ENCODE measurements around the gene ADAMTS9. TPM values are rescaled to one million over a fixed set of nuclear protein-coding genes. Genes with fewer than 3 reads are reported as not detected.
A peak's percentile ranks its signal among the peaks of the same experiment; 100 is the strongest.

Gene ADAMTS9
- total and polyA plus RNA-seq, 4 donors: 1.2 to 13.8 (median 7.4) TPM

DNA sequence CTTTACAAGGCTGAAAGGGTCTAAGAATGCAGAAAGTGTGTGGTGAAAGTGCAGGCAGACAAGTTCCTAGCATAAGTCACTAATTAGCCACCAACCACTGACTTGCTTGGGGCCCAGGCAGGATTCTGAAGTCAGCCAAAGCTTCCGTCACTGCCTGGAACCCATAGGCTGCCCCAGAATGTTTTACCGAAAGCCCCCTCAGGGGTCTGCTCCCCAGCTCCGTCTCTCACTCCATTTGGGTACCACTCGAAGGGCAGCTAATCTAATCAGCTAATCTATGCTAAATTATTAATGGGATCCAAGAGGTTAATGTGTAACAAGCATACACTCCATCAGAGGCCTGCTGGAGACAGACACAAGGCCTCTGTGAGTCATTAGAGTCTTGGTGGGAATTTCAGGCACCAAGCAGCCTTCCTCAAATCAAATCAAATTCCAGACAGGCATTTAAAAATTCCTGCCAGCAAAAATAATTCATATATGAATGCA, 13.2 kb downstream of the ADAMTS9 start:
- Histone ChIP-seq H3K27ac (ENCODE audit: low read depth in 1 of 2, low read length in 2 of 2) (no peak overlapping the region), H3K4me1 (ENCODE audit: control insufficient read depth in 4 of 4, insufficient read depth in 4 of 4, low read length in 3 of 4) (no peaks in the 10 kb centered on the region), H3K4me3 (ENCODE audit: low read depth in 1 of 3, low read length in 3 of 3) (no peak overlapping the region), H3K9me3 (ENCODE audit: control insufficient read depth in 4 of 4, low read length in 3 of 4) (no peaks in the 10 kb centered on the region), H3K9ac (ENCODE audit: low read depth in 1 of 2, low read length in 2 of 2) (no peak overlapping the region), H3K27me3 (ENCODE audit: control insufficient read depth in 4 of 4, insufficient read depth in 4 of 4, low read length in 3 of 4) (no peaks in the 10 kb centered on the region), H3K36me3 (ENCODE audit: control insufficient read depth in 4 of 4, insufficient read depth in 3 of 4, low read depth in 1 of 4, low read length in 3 of 4) (no peaks in the 10 kb centered on the region)
- TF ChIP-seq RAD21 (IDR thresholded peaks at IDR 0.05) (no peak), FOXA2 (IDR thresholded peaks at IDR 0.05) (no peak), NR2F2 (IDR thresholded peaks at IDR 0.05) (no peak), SP1 (IDR thresholded peaks at IDR 0.05) (no peak), FOXA1 (IDR thresholded peaks at IDR 0.05) (no peak), EGR1 (IDR thresholded peaks at IDR 0.05; ENCODE audit: low read depth in 2 of 2) (no peak), RXRA (IDR thresholded peaks at IDR 0.05) (no peak), HNF4A (conservative IDR thresholded peaks at IDR 0.05) (no peak), ZBTB33 (IDR thresholded peaks at IDR 0.05) (no peak), ATF3 (IDR thresholded peaks at IDR 0.05) (no peak)
- TF ChIP-seq, protein P1, sequence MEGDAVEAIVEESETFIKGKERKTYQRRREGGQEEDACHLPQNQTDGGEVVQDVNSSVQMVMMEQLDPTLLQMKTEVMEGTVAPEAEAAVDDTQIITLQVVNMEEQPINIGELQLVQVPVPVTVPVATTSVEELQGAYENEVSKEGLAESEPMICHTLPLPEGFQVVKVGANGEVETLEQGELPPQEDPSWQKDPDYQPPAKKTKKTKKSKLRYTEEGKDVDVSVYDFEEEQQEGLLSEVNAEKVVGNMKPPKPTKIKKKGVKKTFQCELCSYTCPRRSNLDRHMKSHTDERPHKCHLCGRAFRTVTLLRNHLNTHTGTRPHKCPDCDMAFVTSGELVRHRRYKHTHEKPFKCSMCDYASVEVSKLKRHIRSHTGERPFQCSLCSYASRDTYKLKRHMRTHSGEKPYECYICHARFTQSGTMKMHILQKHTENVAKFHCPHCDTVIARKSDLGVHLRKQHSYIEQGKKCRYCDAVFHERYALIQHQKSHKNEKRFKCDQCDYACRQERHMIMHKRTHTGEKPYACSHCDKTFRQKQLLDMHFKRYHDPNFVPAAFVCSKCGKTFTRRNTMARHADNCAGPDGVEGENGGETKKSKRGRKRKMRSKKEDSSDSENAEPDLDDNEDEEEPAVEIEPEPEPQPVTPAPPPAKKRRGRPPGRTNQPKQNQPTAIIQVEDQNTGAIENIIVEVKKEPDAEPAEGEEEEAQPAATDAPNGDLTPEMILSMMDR (IDR thresholded peaks at IDR 0.05; ENCODE audit: low read depth, low read length, missing input control): no peak
- TF ChIP-seq, protein P2, sequence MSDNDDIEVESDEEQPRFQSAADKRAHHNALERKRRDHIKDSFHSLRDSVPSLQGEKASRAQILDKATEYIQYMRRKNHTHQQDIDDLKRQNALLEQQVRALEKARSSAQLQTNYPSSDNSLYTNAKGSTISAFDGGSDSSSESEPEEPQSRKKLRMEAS (IDR thresholded peaks at IDR 0.05): no peak
- no peak for DNase-seq (ENCODE audit: low spot score)
- WGBS: 74% methylated on average over 4 of the region's 4 CpGs

DNA sequence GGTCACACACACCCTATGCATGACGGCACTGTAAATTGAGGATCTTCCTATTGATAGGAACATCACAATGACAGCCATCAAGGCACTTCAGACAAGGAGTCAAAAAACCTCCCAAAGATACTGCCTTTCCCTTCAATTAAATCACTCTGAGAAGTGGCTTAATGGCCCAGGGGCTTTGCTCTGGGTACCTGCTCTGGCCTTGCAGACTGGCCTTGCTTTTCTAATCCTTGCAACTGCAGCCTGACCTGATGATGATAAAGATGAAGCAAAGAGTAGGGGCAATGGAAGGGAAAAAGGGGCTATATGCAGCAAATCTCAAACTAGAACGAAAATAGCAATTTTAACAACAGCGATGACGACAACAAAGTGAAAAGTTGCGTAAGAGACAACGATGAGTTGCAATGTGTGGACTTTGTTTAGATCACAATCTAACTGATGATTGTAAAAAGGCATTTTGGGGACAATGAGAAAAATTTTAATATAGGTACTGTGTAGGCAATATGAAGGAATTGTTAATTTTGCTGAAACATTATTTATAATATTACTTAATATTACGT, 14.6 kb downstream of the ADAMTS9 start:
- H3K4me3 ChIP-seq (ENCODE audit: low read depth in 1 of 3, low read length in 3 of 3): no peak overlapping the region
- DNase-seq (ENCODE audit: low spot score): no peak
- no peaks in the 10 kb centered on the region for H3K36me3 ChIP-seq (ENCODE audit: control insufficient read depth in 4 of 4, insufficient read depth in 3 of 4, low read depth in 1 of 4, low read length in 3 of 4)
- H3K4me1 ChIP-seq (ENCODE audit: control insufficient read depth in 4 of 4, insufficient read depth in 4 of 4, low read length in 3 of 4): no peaks in the 10 kb centered on the region
- no peak overlapping the region for H3K9ac ChIP-seq (ENCODE audit: low read depth in 1 of 2, low read length in 2 of 2)
- H3K27me3 ChIP-seq (ENCODE audit: control insufficient read depth in 4 of 4, insufficient read depth in 4 of 4, low read length in 3 of 4): no peaks in the 10 kb centered on the region
- 67% methylated on average over 7 of the region's 7 CpGs for WGBS
- H3K9me3 ChIP-seq (ENCODE audit: control insufficient read depth in 4 of 4, low read length in 3 of 4): no peaks in the 10 kb centered on the region
- TF ChIP-seq HNF4A (conservative IDR thresholded peaks at IDR 0.05): peak; percentile 11 to 30
- TF ChIP-seq, protein P3, sequence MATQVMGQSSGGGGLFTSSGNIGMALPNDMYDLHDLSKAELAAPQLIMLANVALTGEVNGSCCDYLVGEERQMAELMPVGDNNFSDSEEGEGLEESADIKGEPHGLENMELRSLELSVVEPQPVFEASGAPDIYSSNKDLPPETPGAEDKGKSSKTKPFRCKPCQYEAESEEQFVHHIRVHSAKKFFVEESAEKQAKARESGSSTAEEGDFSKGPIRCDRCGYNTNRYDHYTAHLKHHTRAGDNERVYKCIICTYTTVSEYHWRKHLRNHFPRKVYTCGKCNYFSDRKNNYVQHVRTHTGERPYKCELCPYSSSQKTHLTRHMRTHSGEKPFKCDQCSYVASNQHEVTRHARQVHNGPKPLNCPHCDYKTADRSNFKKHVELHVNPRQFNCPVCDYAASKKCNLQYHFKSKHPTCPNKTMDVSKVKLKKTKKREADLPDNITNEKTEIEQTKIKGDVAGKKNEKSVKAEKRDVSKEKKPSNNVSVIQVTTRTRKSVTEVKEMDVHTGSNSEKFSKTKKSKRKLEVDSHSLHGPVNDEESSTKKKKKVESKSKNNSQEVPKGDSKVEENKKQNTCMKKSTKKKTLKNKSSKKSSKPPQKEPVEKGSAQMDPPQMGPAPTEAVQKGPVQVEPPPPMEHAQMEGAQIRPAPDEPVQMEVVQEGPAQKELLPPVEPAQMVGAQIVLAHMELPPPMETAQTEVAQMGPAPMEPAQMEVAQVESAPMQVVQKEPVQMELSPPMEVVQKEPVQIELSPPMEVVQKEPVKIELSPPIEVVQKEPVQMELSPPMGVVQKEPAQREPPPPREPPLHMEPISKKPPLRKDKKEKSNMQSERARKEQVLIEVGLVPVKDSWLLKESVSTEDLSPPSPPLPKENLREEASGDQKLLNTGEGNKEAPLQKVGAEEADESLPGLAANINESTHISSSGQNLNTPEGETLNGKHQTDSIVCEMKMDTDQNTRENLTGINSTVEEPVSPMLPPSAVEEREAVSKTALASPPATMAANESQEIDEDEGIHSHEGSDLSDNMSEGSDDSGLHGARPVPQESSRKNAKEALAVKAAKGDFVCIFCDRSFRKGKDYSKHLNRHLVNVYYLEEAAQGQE (IDR thresholded peaks at IDR 0.05): no peak
- no peak overlapping the region for H3K27ac ChIP-seq (ENCODE audit: low read depth in 1 of 2, low read length in 2 of 2)

Measured in liver (tissue), 9 donors.